Tibial nerve (tissue), 4 donors: ENCODE measurements around the gene MR1.
A peak's percentile ranks its signal among the peaks of the same experiment; 100 is the strongest.

Experiments
- CTCF ChIP-seq, 5 experiments: fragments of 200-600 bp in 3 of 5; fragments of 450-650 bp in 2 of 5; sonication (generic) in 3 of 5; IDR thresholded peaks; one replicate each; pipeline ENCODE4 v1.5.1; 2016 to 2019; ENCODE audit warnings: antibody characterized with exemption in 5 of 5, mild to moderate bottlenecking in 3 of 5, moderate library complexity in 2 of 5
- EP300 ChIP-seq, 2 donors: sonication (generic); formaldehyde crosslinking; IDR thresholded peaks; one replicate each; pipeline ENCODE4 v1.6.1; 2017; ENCODE audit warnings: antibody characterized with exemption in 2 of 2, mild to moderate bottlenecking in 1 of 2

GRCh38 chr1:181043025-181043888, 9.5 kb downstream of the MR1 start:
- TF ChIP-seq CTCF (IDR thresholded peaks at IDR 0.05) (no peak), EP300 (IDR thresholded peaks at IDR 0.05) (peak in 1 of 2 donors; percentile 24)
